HG02798 (cell line): ENCODE data around the gene MATCAP1.

ENCODE experiments used
- ATAC-seq: cut with Tn5 transposase; IDR thresholded peaks from one replicate; pipeline ENCODE4 v1.9.1; 2021; ENCODE audit warnings: mild to moderate bottlenecking; ENCODE audit not compliant: unreplicated experiment, poor library complexity

Gene MATCAP1

GRCh38 chr16:67145746-67146145 is 38.0 kb downstream of the MATCAP1 start:
- no peak for ATAC-seq

GRCh38 chr16:67144943-67145342 is 38.8 kb downstream of the MATCAP1 start:
- no peak for ATAC-seq

- no peak for ATAC-seq
These were observed 41.4 kb downstream of the MATCAP1 start for GRCh38 chr16:67142342-67142741.

GRCh38 chr16:67141391-67141790 is 42.4 kb downstream of the MATCAP1 start:
- ATAC-seq = no peak

- no peak for ATAC-seq
These were observed 46.2 kb downstream of the MATCAP1 start for GRCh38 chr16:67137605-67138004.

GRCh38 chr16:67129422-67129821 is 54.3 kb downstream of the MATCAP1 start:
- no peak for ATAC-seq

GRCh38 chr16:67128887-67129286 is 54.9 kb downstream of the MATCAP1 start:
- no peak for ATAC-seq

GRCh38 chr16:67128417-67128816 is 55.3 kb downstream of the MATCAP1 start:
- ATAC-seq = no peak
